GM21717 (cell line): Measurements from ENCODE around the gene SFPQ.
"Not testable (repeated sequence)": the region's sequence is repeated elsewhere in the genome, so short reads cannot be mapped to it uniquely, and the experiment has no call there.

Experiments used
- ATAC-seq: cut with Tn5 transposase; IDR thresholded peaks from one replicate; pipeline ENCODE4 v1.9.1; 2021; ENCODE audit warnings: mild to moderate bottlenecking, moderate library complexity; ENCODE audit not compliant: unreplicated experiment

Gene SFPQ, protein sequence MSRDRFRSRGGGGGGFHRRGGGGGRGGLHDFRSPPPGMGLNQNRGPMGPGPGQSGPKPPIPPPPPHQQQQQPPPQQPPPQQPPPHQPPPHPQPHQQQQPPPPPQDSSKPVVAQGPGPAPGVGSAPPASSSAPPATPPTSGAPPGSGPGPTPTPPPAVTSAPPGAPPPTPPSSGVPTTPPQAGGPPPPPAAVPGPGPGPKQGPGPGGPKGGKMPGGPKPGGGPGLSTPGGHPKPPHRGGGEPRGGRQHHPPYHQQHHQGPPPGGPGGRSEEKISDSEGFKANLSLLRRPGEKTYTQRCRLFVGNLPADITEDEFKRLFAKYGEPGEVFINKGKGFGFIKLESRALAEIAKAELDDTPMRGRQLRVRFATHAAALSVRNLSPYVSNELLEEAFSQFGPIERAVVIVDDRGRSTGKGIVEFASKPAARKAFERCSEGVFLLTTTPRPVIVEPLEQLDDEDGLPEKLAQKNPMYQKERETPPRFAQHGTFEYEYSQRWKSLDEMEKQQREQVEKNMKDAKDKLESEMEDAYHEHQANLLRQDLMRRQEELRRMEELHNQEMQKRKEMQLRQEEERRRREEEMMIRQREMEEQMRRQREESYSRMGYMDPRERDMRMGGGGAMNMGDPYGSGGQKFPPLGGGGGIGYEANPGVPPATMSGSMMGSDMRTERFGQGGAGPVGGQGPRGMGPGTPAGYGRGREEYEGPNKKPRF

GRCh38 chr1:35192853-35193664, at the start of gene SFPQ:
SFPQ (minus strand) TSS chr1:35193145; CDS start chr1:35193049, 96 bp downstream.
- peak; percentile 83 for ATAC-seq

GRCh38 chr1:35236772-35237171, 43.8 kb upstream of the SFPQ start:
- ATAC-seq = not testable (repeated sequence)

DNA sequence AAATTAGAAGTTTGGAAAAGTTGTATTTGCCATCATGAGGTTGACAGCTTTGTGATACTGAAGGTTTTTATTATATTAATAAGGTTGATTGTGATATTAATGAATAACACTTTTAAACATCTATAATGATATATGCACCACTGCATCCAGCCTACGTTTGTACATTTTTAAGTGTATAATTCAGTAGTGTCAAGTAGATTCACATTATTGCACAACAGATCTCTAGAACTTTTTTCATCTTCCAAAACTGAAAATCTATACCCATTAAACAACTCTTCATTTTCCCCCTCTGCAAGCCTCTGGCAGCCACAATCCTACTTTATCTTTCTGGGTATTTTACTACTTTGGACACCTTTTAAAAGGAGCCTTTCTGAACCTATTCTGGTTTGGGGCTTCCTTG, 38.3 kb upstream of the SFPQ start:
- ATAC-seq = no peak

GRCh38 chr1:35229587-35230360, 36.8 kb upstream of the SFPQ start:
- no peak for ATAC-seq

GRCh38 chr1:35226546-35226945, 33.6 kb upstream of the SFPQ start:
- no peak for ATAC-seq

DNA sequence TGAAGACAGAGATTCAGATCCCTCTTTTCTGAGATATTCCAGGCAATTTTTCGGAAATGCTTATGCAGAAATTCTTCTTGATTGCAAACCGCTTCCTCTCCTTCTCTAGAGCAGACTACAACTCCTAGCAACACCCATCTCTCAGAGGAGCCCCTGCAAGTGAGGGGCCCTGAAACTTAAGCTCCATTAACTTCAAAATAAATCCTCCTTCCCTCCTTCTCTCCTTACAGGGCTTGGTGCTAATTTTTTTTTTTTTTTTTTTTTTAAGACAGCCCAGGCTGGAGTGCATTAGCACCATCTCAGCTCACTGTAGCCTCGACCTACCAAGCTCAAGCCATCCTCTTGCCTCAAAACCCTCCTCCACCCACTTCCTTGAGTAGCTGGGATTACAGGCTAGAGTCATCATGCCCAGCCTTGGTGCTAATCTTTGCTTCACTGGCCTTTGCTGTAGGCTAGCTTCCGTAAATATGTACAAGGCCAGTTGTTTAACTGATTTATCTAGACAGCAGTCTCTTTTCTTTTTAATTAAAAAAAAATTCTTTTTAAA, 30.2 kb upstream of the SFPQ start:
- no peak for ATAC-seq

DNA sequence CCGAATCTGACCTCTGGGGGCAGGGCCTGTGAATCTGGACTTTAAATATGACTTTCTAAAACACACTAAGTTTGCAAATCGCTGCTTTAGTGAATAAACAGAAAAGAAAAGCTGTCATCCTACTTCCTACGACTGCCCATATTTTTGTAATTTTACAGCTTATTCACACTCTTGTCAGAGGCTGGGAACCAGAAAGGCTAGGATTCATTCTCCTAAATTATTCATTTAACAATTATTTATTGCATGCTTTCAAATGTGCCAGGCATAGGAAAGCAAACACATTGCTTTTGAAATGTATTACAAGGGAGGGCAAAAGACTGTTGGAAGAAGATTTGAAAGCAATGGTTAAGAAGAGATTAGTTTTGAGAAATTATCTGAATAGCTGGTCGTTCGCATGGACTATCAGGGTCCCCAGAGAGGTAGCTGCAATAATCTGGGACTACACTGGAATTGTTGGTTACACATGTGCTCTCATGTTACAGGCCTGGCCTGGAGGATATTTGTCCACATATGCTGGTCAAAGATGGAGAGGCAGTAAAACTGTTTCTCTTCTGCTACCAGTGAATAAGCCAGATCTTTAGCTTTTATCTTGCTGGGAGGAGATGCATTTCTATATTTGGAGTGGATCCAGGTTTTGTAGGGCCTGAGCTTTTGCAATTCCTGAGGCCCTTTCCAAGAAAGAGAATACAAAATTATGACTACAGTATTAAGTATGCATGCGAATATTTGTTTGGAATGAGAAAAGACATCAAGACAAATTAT, 29.6 kb upstream of the SFPQ start:
- ATAC-seq = no peak

GRCh38 chr1:35220976-35221375, 28.0 kb upstream of the SFPQ start:
- no peak for ATAC-seq

DNA sequence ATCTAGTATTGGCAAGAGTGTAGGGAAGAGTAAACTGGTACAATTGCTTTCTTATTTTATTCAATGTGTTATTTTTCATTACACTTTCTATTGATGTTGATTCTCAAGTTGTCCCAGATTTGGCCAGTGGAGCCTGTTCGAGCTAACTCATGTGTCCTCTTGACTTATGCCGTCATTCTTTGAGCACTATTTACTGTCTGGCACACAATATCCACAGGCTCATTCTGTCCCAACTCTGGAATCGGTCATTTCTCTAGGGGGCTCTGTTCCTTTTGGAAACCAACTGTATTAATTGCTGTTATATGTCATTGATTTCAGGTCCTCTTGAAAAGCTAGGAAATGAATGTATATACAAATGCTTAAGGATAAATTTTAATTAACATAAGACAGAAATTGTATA, 22.4 kb upstream of the SFPQ start:
- ATAC-seq = no peak

DNA sequence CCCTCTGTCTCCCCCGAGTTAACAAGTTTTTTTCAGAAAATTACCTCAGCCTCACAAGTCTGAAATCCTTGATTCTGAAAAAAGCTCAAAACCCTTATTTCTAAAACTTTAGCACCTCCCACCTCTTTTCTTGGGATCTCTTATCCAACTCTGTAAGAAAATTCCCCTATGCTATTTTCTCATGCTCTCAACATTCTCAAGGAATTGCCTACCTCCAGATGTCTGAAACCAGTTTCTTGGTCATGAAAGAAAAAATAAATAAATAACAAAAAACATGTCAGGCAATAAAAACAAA, 18.1 kb upstream of the SFPQ start:
- ATAC-seq = no peak

DNA sequence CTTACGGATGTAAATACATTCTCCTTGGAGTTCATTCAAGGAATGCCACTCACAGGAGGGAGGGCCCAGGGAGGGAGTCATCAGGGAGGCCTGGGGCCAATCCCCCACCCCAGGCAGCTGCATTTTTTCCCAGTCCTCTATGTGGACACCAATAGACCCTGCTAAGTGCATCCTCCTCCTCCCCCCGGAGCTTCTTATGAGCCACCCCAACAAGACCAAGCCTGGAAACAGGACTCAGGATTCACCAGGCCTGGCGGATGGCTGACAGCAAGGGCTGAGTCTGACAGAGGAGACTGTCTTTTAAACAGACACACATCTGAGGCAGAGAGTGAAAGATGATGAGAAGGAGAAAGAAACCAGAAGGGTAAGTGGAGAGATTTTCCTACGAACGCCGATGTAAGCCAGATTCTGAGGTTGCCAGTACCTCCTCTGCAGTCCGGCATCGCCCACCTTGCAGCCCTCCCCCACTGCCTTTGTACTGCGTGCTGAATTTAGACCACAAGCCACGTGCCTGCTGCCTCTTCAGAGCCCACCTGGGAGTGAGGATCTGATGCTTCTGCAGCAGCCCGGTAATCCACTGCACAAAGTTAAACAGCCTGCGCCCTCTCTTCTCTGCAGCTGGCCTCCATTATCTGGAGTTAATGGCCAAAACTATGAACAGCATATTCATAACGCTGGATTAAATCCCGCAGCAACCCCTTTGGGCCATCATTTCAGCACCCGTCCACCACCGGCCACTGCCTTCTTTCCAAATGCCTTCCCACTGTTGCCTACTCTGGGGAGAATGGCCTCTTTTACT, 17.6 kb upstream of the SFPQ start:
- no peak for ATAC-seq

GRCh38 chr1:35203295-35203694, 10.3 kb upstream of the SFPQ start:
- ATAC-seq = no peak

GRCh38 chr1:35202048-35202719, 9.2 kb upstream of the SFPQ start:
- ATAC-seq = peak; percentile 79

DNA sequence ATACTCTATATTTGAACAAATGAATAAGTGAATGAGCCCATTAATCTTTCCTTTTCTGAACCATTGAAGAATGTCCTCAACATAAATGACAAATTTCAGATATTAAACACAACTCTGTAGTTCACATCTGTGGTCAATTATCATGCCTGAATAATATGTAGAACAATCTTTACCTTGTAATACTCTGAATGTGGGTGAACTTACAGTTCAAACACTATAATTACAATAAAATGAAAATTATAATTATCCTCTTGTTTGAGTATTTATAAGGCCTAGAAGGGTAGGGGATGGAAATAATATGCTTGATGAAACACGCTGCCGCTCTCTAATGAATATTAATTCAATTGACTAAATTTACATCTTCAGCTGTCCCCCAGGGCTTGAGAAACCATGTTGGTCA, 8.7 kb upstream of the SFPQ start:
- no peak for ATAC-seq

DNA sequence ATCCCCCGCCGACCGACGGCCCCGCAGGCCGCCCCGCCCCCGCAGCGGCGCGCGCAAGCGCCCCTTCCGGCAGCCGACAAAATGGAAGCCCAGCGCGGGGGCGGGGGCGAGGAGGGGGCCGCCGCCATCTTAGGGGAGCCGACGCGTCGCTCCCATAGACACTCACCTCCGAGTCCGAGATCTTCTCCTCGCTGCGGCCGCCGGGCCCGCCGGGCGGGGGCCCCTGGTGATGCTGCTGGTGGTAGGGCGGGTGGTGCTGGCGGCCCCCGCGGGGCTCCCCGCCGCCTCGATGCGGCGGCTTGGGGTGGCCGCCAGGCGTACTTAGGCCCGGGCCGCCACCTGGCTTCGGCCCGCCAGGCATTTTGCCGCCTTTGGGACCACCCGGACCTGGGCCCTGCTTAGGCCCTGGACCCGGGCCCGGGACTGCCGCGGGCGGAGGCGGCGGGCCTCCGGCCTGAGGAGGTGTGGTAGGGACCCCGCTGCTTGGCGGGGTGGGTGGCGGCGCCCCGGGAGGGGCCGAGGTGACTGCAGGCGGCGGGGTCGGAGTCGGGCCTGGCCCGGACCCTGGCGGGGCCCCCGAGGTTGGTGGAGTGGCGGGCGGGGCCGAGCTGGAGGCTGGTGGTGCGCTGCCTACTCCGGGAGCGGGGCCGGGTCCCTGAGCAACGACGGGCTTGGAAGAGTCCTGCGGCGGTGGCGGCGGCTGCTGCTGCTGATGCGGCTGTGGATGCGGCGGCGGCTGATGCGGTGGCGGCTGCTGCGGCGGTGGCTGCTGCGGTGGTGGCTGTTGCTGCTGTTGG, 691 bp downstream of the SFPQ start:
- ATAC-seq = peak; percentile 34

DNA sequence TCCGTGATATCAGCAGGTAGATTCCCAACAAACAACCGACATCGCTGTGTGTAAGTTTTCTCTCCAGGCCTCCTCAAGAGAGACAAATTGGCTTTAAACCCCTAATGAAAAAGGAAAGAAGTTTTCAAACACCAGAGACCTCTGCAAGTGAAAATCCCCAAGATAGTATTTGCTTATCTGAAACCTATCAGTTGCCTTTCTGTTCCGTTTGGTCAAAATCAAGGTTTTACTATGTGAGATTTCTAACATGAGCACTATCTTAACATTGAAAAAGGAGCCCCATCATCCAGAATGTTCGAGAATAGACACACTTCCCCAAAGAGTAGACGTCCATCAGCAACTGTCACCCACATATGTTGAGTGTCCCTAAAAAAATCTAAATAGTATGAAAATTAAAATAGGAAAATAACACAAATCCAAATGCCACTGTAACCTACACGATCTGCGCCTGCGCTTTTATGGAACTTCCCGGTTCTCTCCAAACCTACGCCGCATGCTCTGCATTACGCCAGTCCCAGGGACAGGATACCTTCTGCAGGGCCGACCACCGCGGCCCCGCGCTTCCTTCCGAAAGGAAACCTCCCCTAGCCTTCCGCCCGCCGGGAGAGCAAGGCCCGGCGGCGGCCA, 1.4 kb downstream of the SFPQ start:
- ATAC-seq = no peak

GRCh38 chr1:35190784-35191183, 2.2 kb downstream of the SFPQ start:
- no peak for ATAC-seq
